Loucy (cell line): ENCODE measurements around the gene ZNF616.

Source experiments
- H2AFZ ChIP-seq: fragments of 200-600 bp; sonication (generic); 2 replicates; pipeline ENCODE4 v1.6.0; 2016; ENCODE audit warnings: antibody characterized with exemption, mild to moderate bottlenecking, low read length, moderate library complexity
- H3F3A ChIP-seq: fragments of 200-600 bp; 2 replicates; pipeline ENCODE4 v1.6.0; 2016; ENCODE audit warnings: antibody characterized with exemption, low read depth, mild to moderate bottlenecking
- H3K27me3 ChIP-seq: fragments of 200-600 bp; sonication (generic); 2 replicates; pipeline ENCODE4 v1.6.1; 2014; ENCODE audit warnings: low read length, mild to moderate bottlenecking; ENCODE audit not compliant: insufficient read depth, poor library complexity, severe bottlenecking
- H3K36me3 ChIP-seq: fragments of 200-600 bp; sonication (generic); 2 replicates; pipeline ENCODE4 v1.6.1; 2016; ENCODE audit warnings: low read length; ENCODE audit not compliant: insufficient read depth
- H3K4me1 ChIP-seq: fragments of 200-600 bp; sonication (generic); 2 replicates; pipeline ENCODE4 v1.5.1; 2014; ENCODE audit warnings: low read length, mild to moderate bottlenecking; ENCODE audit not compliant: insufficient read depth, poor library complexity, severe bottlenecking
- H3K4me2 ChIP-seq: fragments of 200-600 bp; sonication (generic); 2 replicates; pipeline ENCODE4 v1.6.0; 2014; ENCODE audit warnings: antibody characterized with exemption, low read length, low read depth, mild to moderate bottlenecking; ENCODE audit not compliant: poor library complexity, severe bottlenecking
- H3K4me3 ChIP-seq: fragments of 200-600 bp; sonication (generic); 2 replicates; pipeline ENCODE4 v1.5.1; 2014; ENCODE audit warnings: low read length, mild to moderate bottlenecking, mixed read lengths; ENCODE audit not compliant: poor library complexity, severe bottlenecking
- H3K79me2 ChIP-seq: fragments of 200-600 bp; sonication (generic); 2 replicates; pipeline ENCODE4 v1.6.1; 2014; ENCODE audit warnings: low read length; ENCODE audit not compliant: insufficient read depth
- H3K9ac ChIP-seq: fragments of 200-600 bp; sonication (generic); 2 replicates; pipeline ENCODE4 v1.6.0; 2014; ENCODE audit warnings: mild to moderate bottlenecking, low read depth, low read length, moderate library complexity; ENCODE audit not compliant: poor library complexity, severe bottlenecking
- H3K9me2 ChIP-seq: fragments of 200-600 bp; sonication (generic); replicated peaks from 2 replicates; pipeline ENCODE4 v1.6.1; 2016; ENCODE audit warnings: low read depth, low read length, mixed read lengths
- H3K9me3 ChIP-seq: fragments of 200-600 bp; sonication (generic); 2 replicates; pipeline ENCODE4 v1.6.1; 2014; ENCODE audit warnings: mild to moderate bottlenecking, antibody characterized with exemption, low read length, low read depth; ENCODE audit not compliant: insufficient read depth
- H4K20me1 ChIP-seq: fragments of 200-600 bp; sonication (generic); 2 replicates; pipeline ENCODE4 v1.6.0; 2014; ENCODE audit warnings: antibody characterized with exemption, low read length, mild to moderate bottlenecking; ENCODE audit not compliant: insufficient read depth, poor library complexity, severe bottlenecking
- CTCF ChIP-seq: fragments of 200-600 bp; sonication (generic); conservative IDR thresholded peaks from 2 replicates; pipeline ENCODE4 v1.5.1; 2014; ENCODE audit warnings: mild to moderate bottlenecking, antibody characterized with exemption, low read length
- EZH2phosphoT487 ChIP-seq: fragments of 200-600 bp; IDR thresholded peaks from 2 replicates; pipeline ENCODE4 v1.6.1; 2018; ENCODE audit warnings: antibody characterized with exemption, mild to moderate bottlenecking, moderate library complexity, borderline replicate concordance

The ZNF616 gene

GRCh38 chr19:52094526-52095130, 45.1 kb downstream of the ZNF616 start:
- no peaks in the 10 kb centered on the region for H3K9me2 ChIP-seq
- no peaks in the 10 kb centered on the region for H4K20me1 ChIP-seq
- H3K27me3 ChIP-seq: no peaks in the 10 kb centered on the region
- H3K9me3 ChIP-seq: peaks cover 14% of the 10 kb centered on the region; the same call in 1 of the 2 replicates
- 0 out of 2 replicates have a peak, but pooled peaks cover 5% of the 10 kb centered on the region for H3K36me3 ChIP-seq
- no peak overlapping the region for H2AFZ ChIP-seq
- peak overlapping the region; percentile 74 for H3K9ac ChIP-seq
- H3K4me3 ChIP-seq: peak overlapping the region; percentile 78
- H3K79me2 ChIP-seq: peaks cover 40% of the 10 kb centered on the region; the same call in 1 of the 2 replicates
- H3K4me1 ChIP-seq: no peaks in the 10 kb centered on the region
- no peak for TF ChIP-seq CTCF
- no peak for TF ChIP-seq EZH2phosphoT487
- H3F3A ChIP-seq: no peaks in the 10 kb centered on the region
- peak overlapping the region; percentile 66 for H3K4me2 ChIP-seq

GRCh38 chr19:52086481-52086880, 53.3 kb downstream of the ZNF616 start:
- no peaks in the 10 kb centered on the region for H3K4me1 ChIP-seq
- peaks cover 39% of the 10 kb centered on the region for H3K36me3 ChIP-seq
- no peaks in the 10 kb centered on the region for H4K20me1 ChIP-seq
- peaks cover 6% of the 10 kb centered on the region; the same call in 1 of the 2 replicates for H3K79me2 ChIP-seq
- TF ChIP-seq CTCF (no peak), EZH2phosphoT487 (no peak)
- H3K4me3 ChIP-seq: no peak overlapping the region
- H3K9me2 ChIP-seq: no peaks in the 10 kb centered on the region
- H2AFZ ChIP-seq: no peak overlapping the region
- peaks cover 15% of the 10 kb centered on the region for H3K9me3 ChIP-seq
- no peaks in the 10 kb centered on the region for H3K27me3 ChIP-seq
- no peaks in the 10 kb centered on the region for H3F3A ChIP-seq
- H3K4me2 ChIP-seq: no peak overlapping the region
- no peak overlapping the region for H3K9ac ChIP-seq

- H4K20me1 ChIP-seq: no peaks in the 10 kb centered on the region
- H3K79me2 ChIP-seq: no peaks in the 10 kb centered on the region
- no peak overlapping the region for H3K4me3 ChIP-seq
- no peaks in the 10 kb centered on the region for H3K27me3 ChIP-seq
- no peak for TF ChIP-seq CTCF
- no peak for TF ChIP-seq EZH2phosphoT487
- no peaks in the 10 kb centered on the region for H3F3A ChIP-seq
- no peaks in the 10 kb centered on the region for H3K4me1 ChIP-seq
- H2AFZ ChIP-seq: no peak overlapping the region
- peaks cover 34% of the 10 kb centered on the region; the same call in 1 of the 2 replicates for H3K9me3 ChIP-seq
- H3K9me2 ChIP-seq: no peaks in the 10 kb centered on the region
- no peak overlapping the region for H3K4me2 ChIP-seq
- no peak overlapping the region for H3K9ac ChIP-seq
- H3K36me3 ChIP-seq: peaks cover 62% of the 10 kb centered on the region; the same call in 1 of the 2 replicates
Measured at GRCh38 chr19:52070496-52070895, 69.2 kb downstream of the ZNF616 start.
